Measurements from ENCODE around the gene ATG9B.
"Not testable (repeated sequence)": the region's sequence is repeated elsewhere in the genome, so short reads cannot be mapped to it uniquely, and the experiment has no call there.

ATG9B gene

DNA sequence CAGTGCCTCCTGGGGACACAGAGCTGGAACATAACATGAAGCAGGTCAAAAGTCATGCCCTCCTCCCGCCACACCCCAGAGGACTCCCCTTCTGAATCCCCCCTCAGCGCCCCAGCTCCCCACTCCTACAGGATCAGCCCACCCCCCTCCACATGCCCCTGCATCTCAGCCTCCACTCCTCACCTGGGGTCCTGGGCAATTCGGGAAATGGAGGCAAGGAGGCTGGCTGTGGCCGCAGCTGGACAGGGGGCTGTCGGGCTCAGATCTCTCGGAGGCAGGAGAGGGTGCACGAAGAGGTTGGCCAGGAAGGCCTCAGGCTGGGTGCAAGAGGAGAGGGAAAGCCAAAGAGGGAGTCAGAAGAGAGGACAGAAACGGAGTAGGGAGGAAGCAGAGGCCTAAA is 7.8 kb downstream of the ATG9B start:
- Histone ChIP-seq H3K9me3 (ENCODE audit: control insufficient read depth, low read length) (no peaks in the 10 kb centered on the region), H3K36me3 (ENCODE audit: control insufficient read depth, insufficient read depth, low read length) (no peaks in the 10 kb centered on the region), H3K4me1 (ENCODE audit: control insufficient read depth, insufficient read depth, low read length) (peaks cover 24% of the 10 kb centered on the region), H3K4me3 (ENCODE audit: low read length) (no peak overlapping the region), H3K27me3 (ENCODE audit: control insufficient read depth, insufficient read depth, low read length) (peaks cover 44% of the 10 kb centered on the region), H3K9ac (ENCODE audit: low read length) (no peak overlapping the region)

DNA sequence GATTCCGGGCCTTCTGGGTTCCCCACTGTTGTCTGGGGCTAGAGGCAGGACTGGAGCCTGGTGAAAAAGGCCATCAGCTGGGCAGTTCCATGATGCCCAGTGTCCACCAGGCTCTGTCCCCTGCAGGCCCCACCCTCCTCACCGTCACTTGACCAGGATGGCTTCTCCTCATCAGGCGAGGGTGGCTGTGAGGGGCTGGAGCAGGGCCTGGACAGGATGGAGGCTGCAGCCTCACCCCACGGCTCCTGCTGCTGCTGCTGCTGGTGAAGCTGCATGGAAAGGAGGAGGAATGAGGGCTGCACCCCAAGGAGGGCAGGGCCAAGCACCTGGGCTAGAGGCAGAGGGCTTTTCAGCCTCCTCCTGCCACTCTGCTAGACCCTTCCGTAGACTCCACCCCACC is 8.3 kb downstream of the ATG9B start:
- Histone ChIP-seq H3K27me3 (ENCODE audit: control insufficient read depth, insufficient read depth, low read length) (peaks cover 44% of the 10 kb centered on the region), H3K36me3 (ENCODE audit: control insufficient read depth, insufficient read depth, low read length) (no peaks in the 10 kb centered on the region), H3K9ac (ENCODE audit: low read length) (no peak overlapping the region), H3K4me1 (ENCODE audit: control insufficient read depth, insufficient read depth, low read length) (peaks cover 28% of the 10 kb centered on the region), H3K9me3 (ENCODE audit: control insufficient read depth, low read length) (no peaks in the 10 kb centered on the region), H3K4me3 (ENCODE audit: low read length) (no peak overlapping the region)

DNA sequence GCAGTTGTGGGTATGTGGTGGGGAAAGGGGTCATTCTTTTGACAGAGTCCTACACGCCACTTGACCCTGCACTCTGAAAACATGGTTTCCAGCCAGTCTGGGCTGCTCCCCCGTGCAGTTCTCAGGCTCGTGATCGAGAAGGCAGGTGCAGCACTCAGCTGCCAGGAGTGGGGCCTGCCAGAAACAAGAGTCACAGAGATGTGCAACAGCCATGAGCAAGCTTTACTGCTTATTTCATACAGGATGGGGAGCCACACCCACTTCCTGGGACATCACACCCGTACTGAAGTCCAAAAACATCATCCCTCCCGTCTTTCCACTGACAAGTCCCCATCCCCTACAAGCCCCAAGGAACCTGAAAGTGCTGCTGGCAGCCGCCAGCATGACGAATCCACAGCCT is 9.3 kb downstream of the ATG9B start:
- no peak overlapping the region for H3K9ac ChIP-seq (ENCODE audit: low read length)
- H3K27me3 ChIP-seq (ENCODE audit: control insufficient read depth, insufficient read depth, low read length) = peaks cover 44% of the 10 kb centered on the region
- H3K4me1 ChIP-seq (ENCODE audit: control insufficient read depth, insufficient read depth, low read length) = peaks cover 34% of the 10 kb centered on the region
- H3K9me3 ChIP-seq (ENCODE audit: control insufficient read depth, low read length) = no peaks in the 10 kb centered on the region
- no peaks in the 10 kb centered on the region for H3K36me3 ChIP-seq (ENCODE audit: control insufficient read depth, insufficient read depth, low read length)
- no peak overlapping the region for H3K4me3 ChIP-seq (ENCODE audit: low read length)

DNA sequence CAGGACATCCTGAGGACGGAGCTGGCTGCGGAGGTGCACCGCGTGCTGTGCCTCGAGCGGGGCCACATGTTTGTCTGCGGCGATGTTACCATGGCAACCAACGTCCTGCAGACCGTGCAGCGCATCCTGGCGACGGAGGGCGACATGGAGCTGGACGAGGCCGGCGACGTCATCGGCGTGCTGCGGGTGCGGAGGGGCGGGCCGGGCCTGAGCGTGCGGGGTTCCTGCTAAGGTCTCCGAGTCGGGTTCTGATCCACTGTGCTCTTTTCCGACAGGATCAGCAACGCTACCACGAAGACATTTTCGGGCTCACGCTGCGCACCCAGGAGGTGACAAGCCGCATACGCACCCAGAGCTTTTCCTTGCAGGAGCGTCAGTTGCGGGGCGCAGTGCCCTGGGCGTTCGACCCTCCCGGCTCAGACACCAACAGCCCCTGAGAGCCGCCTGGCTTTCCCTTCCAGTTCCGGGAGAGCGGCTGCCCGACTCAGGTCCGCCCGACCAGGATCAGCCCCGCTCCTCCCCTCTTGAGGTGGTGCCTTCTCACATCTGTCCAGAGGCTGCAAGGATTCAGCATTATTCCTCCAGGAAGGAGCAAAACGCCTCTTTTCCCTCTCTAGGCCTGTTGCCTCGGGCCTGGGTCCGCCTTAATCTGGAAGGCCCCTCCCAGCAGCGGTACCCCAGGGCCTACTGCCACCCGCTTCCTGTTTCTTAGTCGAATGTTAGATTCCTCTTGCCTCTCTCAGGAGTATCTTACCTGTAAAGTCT is 10.4 kb downstream of the ATG9B start:
- H3K4me1 ChIP-seq (ENCODE audit: control insufficient read depth, insufficient read depth, low read length) = peaks cover 34% of the 10 kb centered on the region
- no peaks in the 10 kb centered on the region for H3K9me3 ChIP-seq (ENCODE audit: control insufficient read depth, low read length)
- H3K27me3 ChIP-seq (ENCODE audit: control insufficient read depth, insufficient read depth, low read length) = peaks cover 36% of the 10 kb centered on the region
- no peak overlapping the region for H3K9ac ChIP-seq (ENCODE audit: low read length)
- H3K4me3 ChIP-seq (ENCODE audit: low read length) = no peak overlapping the region
- H3K36me3 ChIP-seq (ENCODE audit: control insufficient read depth, insufficient read depth, low read length) = no peaks in the 10 kb centered on the region

DNA sequence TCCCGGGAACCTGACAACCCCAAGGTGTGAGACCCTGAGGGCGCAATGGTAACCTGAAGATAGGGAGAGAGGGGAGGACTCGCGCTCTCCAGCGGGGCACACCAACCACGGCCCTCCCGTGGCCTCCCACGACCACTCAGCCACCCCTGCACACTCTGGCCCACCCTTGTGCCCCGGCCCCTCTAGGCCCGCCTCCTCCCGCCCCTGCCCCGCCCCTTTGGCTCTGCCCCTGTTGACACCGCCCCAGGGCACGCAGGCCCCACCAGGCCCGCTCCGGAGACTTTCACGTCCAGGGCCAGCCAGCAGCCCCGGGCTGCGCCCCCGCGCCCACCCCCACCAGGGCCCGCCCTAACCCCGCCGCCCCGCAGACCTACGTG is 10.9 kb downstream of the ATG9B start:
- Histone ChIP-seq H3K27me3 (ENCODE audit: control insufficient read depth, insufficient read depth, low read length) (peaks cover 31% of the 10 kb centered on the region), H3K4me3 (ENCODE audit: low read length) (no peak overlapping the region), H3K4me1 (ENCODE audit: control insufficient read depth, insufficient read depth, low read length) (peaks cover 32% of the 10 kb centered on the region), H3K9me3 (ENCODE audit: control insufficient read depth, low read length) (no peaks in the 10 kb centered on the region), H3K9ac (ENCODE audit: low read length) (no peak overlapping the region), H3K36me3 (ENCODE audit: control insufficient read depth, insufficient read depth, low read length) (no peaks in the 10 kb centered on the region)

DNA sequence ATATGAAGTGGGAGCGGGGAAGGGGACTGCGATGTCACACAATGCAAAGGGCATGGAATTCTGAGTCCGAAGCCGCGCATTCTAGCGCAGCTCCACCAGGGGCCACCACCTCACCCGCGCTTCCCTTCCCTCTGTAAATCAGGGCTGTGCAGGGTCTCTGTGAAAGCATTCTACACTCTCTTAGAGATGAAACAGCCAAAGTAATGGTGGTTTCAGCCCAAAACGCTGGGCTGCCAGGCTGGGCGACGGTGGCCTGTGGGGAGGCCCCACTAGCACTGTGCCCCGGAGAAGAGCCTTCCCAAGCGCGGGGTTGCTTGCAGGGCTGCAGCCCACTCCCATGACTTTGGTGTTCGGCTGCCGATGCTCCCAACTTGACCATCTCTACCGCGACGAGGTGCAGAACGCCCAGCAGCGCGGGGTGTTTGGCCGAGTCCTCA is 11.4 kb downstream of the ATG9B start:
- Histone ChIP-seq H3K4me1 (ENCODE audit: control insufficient read depth, insufficient read depth, low read length) (peaks cover 28% of the 10 kb centered on the region), H3K4me3 (ENCODE audit: low read length) (no peak overlapping the region), H3K9ac (ENCODE audit: low read length) (no peak overlapping the region), H3K9me3 (ENCODE audit: control insufficient read depth, low read length) (no peaks in the 10 kb centered on the region), H3K36me3 (ENCODE audit: control insufficient read depth, insufficient read depth, low read length) (no peaks in the 10 kb centered on the region), H3K27me3 (ENCODE audit: control insufficient read depth, insufficient read depth, low read length) (peaks cover 27% of the 10 kb centered on the region)

DNA sequence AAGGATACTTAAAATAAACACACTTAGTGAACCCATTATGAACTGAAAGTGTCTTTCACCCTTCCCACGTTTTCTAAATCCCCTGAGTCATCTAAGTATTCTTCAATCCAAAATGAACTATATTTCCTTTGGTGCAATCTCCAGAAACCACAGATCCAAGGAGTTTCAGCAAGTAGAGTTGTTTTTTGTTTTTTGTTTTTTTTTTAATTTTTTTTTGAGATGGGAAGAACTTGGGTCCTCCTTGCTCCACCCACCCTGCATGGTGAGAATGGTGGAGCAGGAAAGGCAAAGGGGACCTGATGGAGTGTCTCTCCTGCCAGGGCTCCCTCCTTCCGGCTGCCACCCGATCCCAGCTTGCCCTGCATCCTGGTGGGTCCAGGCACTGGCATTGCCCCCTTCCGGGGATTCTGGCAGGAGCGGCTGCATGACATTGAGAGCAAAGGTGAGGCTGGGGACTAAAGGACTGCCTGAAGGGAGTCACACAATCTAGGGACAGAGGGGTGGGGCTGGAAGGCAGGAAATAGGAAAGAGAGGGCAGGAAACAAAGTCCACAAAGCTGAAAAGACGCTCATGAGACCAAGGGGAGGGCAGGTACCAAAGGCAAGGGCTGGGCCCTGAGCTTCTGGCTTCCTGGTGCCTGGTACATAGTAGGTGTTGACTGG is 12.1 kb downstream of the ATG9B start:
- Histone ChIP-seq H3K4me1 (ENCODE audit: control insufficient read depth, insufficient read depth, low read length) (peaks cover 22% of the 10 kb centered on the region), H3K36me3 (ENCODE audit: control insufficient read depth, insufficient read depth, low read length) (no peaks in the 10 kb centered on the region), H3K4me3 (ENCODE audit: low read length) (no peak overlapping the region), H3K9me3 (ENCODE audit: control insufficient read depth, low read length) (no peaks in the 10 kb centered on the region), H3K27me3 (ENCODE audit: control insufficient read depth, insufficient read depth, low read length) (peaks cover 20% of the 10 kb centered on the region), H3K9ac (ENCODE audit: low read length) (no peak overlapping the region)

DNA sequence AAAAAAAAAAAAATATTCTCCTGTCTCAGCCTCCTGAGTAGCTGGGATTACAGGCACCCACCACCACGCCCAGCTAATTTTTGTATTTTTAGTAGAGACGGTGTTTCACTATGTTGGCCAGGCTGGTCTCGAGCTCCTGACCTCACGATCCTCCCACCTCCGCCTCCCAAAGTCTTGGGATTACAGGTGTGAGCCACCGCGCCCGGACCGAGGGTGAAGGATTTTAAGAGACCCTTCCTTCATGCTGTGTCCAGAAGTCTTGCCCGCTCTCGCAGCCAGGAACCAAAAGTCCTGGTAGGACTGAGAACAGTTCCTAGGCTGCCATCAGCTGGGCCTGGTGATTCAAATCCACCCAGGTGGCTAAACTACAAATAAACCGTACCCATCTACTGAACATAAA is 12.7 kb downstream of the ATG9B start:
- Histone ChIP-seq H3K4me1 (ENCODE audit: control insufficient read depth, insufficient read depth, low read length) (peaks cover 22% of the 10 kb centered on the region), H3K27me3 (ENCODE audit: control insufficient read depth, insufficient read depth, low read length) (peaks cover 14% of the 10 kb centered on the region)
- H3K9me3 ChIP-seq (ENCODE audit: control insufficient read depth, low read length); H3K36me3 ChIP-seq (ENCODE audit: control insufficient read depth, insufficient read depth, low read length); H3K9ac ChIP-seq (ENCODE audit: low read length); H3K4me3 ChIP-seq (ENCODE audit: low read length): not testable (repeated sequence)

DNA sequence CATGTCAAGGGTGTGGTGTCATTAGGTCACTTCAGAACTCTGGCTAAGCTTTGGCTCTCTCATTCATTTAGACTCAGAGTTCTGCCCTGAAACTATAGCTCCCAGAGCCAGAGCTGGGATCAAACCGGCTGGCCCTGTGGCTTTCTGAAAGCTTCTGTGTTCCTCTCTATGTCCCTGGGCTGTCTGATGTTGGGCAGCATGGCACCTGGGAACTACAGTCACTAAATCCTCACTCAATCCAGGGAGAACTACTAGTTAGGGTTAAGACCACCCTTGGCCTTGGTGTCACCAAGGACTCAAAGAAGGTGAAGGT is 13.2 kb downstream of the ATG9B start:
- Histone ChIP-seq H3K9me3 (ENCODE audit: control insufficient read depth, low read length) (no peaks in the 10 kb centered on the region), H3K4me1 (ENCODE audit: control insufficient read depth, insufficient read depth, low read length) (peaks cover 22% of the 10 kb centered on the region), H3K4me3 (ENCODE audit: low read length) (no peak overlapping the region), H3K27me3 (ENCODE audit: control insufficient read depth, insufficient read depth, low read length) (peaks cover 11% of the 10 kb centered on the region), H3K9ac (ENCODE audit: low read length) (no peak overlapping the region), H3K36me3 (ENCODE audit: control insufficient read depth, insufficient read depth, low read length) (no peaks in the 10 kb centered on the region)

DNA sequence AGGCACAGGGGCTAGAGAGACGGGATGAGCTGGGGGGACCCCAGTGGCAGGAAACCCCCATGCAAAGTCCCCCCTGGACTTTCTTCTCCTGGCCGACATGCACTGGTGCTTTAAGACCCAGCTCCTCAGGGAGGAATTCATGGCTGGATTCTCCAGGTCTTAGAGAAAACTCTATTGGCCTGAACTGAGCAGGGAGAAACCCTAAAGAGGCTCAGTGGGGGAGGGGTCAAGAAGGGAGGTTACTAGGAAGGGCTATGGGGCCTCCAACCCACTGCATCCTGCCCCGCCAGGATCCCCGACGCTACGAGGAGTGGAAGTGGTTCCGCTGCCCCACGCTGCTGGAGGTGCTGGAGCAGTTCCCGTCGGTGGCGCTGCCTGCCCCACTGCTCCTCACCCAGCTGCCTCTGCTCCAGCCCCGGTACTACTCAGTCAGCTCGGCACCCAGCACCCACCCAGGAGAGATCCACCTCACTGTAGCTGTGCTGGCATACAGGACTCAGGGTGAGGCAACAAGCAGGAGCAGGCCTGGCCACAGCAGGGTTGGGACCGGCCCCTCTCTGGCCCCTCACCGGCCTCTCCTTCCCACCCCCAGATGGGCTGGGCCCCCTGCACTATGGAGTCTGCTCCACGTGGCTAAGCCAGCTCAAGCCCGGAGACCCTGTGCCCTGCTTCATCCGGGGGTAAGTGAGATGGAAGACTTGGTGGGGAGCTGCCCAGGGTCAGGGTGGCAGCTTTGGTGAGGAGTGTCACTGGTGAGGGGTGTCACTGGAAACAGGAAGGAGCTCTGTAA is 13.8 kb downstream of the ATG9B start:
- no peaks in the 10 kb centered on the region for H3K36me3 ChIP-seq (ENCODE audit: control insufficient read depth, insufficient read depth, low read length)
- H3K9me3 ChIP-seq (ENCODE audit: control insufficient read depth, low read length) = no peaks in the 10 kb centered on the region
- H3K4me3 ChIP-seq (ENCODE audit: low read length) = no peak overlapping the region
- H3K4me1 ChIP-seq (ENCODE audit: control insufficient read depth, insufficient read depth, low read length) = peaks cover 22% of the 10 kb centered on the region
- peaks cover 11% of the 10 kb centered on the region for H3K27me3 ChIP-seq (ENCODE audit: control insufficient read depth, insufficient read depth, low read length)
- H3K9ac ChIP-seq (ENCODE audit: low read length) = no peak overlapping the region

DNA sequence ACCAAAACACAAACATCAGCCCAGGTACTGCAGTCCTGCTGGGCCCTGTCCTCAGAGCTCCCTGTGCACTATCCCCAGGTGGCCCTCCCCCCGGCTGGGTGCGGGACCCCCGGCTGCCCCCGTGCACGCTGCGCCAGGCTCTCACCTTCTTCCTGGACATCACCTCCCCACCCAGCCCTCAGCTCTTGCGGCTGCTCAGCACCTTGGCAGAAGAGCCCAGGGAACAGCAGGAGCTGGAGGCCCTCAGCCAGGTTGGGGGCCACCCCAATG is 14.3 kb downstream of the ATG9B start:
- no peak overlapping the region for H3K4me3 ChIP-seq (ENCODE audit: low read length)
- no peak overlapping the region for H3K9ac ChIP-seq (ENCODE audit: low read length)
- no peaks in the 10 kb centered on the region for H3K36me3 ChIP-seq (ENCODE audit: control insufficient read depth, insufficient read depth, low read length)
- H3K27me3 ChIP-seq (ENCODE audit: control insufficient read depth, insufficient read depth, low read length) = peaks cover 11% of the 10 kb centered on the region
- H3K9me3 ChIP-seq (ENCODE audit: control insufficient read depth, low read length) = no peaks in the 10 kb centered on the region
- H3K4me1 ChIP-seq (ENCODE audit: control insufficient read depth, insufficient read depth, low read length) = peaks cover 22% of the 10 kb centered on the region

DNA sequence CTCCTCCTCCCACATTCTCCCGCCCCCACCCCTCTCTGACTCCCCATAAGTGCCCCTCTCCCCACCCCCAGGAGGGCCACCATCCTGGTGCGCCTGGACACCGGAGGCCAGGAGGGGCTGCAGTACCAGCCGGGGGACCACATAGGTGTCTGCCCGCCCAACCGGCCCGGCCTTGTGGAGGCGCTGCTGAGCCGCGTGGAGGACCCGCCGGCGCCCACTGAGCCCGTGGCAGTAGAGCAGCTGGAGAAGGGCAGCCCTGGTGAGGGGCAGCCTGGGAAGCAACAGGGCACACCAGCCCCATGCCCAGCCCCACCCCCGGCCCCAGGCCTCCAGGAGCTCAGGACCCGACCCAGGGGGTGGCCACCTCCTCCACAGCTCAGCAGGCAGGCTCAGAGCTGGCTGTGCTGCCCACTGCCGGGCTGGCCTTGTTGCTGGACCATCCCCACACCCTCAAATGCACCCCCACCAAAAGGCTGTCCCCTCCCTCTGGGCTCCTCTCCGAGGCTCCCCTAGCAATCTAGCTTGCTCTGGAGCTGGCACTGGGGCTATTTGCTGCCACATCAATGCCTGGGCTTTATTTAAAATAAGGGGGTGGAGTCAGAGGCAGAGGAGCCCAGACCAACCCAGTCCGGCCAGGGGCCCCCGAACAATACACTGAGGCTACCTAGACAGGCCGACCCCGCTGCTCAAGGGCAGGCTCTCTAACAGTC is 14.8 kb downstream of the ATG9B start:
- H3K9me3 ChIP-seq (ENCODE audit: control insufficient read depth, low read length) = no peaks in the 10 kb centered on the region
- H3K4me3 ChIP-seq (ENCODE audit: low read length) = no peak overlapping the region
- peaks cover 11% of the 10 kb centered on the region for H3K27me3 ChIP-seq (ENCODE audit: control insufficient read depth, insufficient read depth, low read length)
- H3K36me3 ChIP-seq (ENCODE audit: control insufficient read depth, insufficient read depth, low read length) = no peaks in the 10 kb centered on the region
- peaks cover 22% of the 10 kb centered on the region for H3K4me1 ChIP-seq (ENCODE audit: control insufficient read depth, insufficient read depth, low read length)
- H3K9ac ChIP-seq (ENCODE audit: low read length) = no peak overlapping the region
